ENCODE measurements around the gene GARIN3. TPM values are rescaled to one million over a fixed set of nuclear protein-coding genes. Genes with fewer than 3 reads are reported as not detected.
A peak's percentile ranks its signal among the peaks of the same experiment; 100 is the strongest.

Gene GARIN3
- polyA plus RNA-seq, 1 experiment: not detected

- no peak for DNase-seq (ENCODE audit: low read depth, low spot score)
- POLR2A ChIA-PET: no interaction called here
- Histone ChIP-seq H3K27ac (ENCODE audit: low read depth, low read length) (no peak overlapping the region), H3K4me3 (ENCODE audit: low read depth, low read length) (no peak overlapping the region), H3K27me3 (ENCODE audit: control insufficient read depth, insufficient read depth, low read length) (no peaks in the 10 kb centered on the region), H3K9me3 (ENCODE audit: control insufficient read depth, insufficient read depth, low read length) (no peaks in the 10 kb centered on the region)
- CTCF ChIA-PET: no interaction called here
- TF ChIP-seq CTCF (IDR thresholded peaks at IDR 0.05; ENCODE audit: low read depth, low read length): no peak
These were observed 6.8 kb downstream of the GARIN3 start for GRCh38 chr5:157159209-157159751.

- CTCF ChIA-PET: interaction anchor here (0.6 to 2.2 kb wide), 3 partner anchors 9 to 1195 kb away, joined by 3 to 16 read pairs (median 3); no protein-coding TSS in a partner anchor
- H3K4me3 ChIP-seq (ENCODE audit: low read depth, low read length): no peak overlapping the region
These were observed 8.7 kb downstream of the GARIN3 start for GRCh38 chr5:157157293-157157891.

GRCh38 chr5:157155297-157155696 is 10.8 kb downstream of the GARIN3 start:
- ChIA-PET CTCF (no interaction called here), POLR2A (no interaction called here)
- Histone ChIP-seq H3K27ac (ENCODE audit: low read depth, low read length) (no peak overlapping the region), H3K4me3 (ENCODE audit: low read depth, low read length) (no peak overlapping the region), H3K27me3 (ENCODE audit: control insufficient read depth, insufficient read depth, low read length) (no peaks in the 10 kb centered on the region), H3K9me3 (ENCODE audit: control insufficient read depth, insufficient read depth, low read length) (no peaks in the 10 kb centered on the region)
- DNase-seq (ENCODE audit: low read depth, low spot score): no peak
- TF ChIP-seq CTCF (IDR thresholded peaks at IDR 0.05; ENCODE audit: low read depth, low read length): no peak

More at GRCh38 chr5:157157293-157157891, 8.7 kb downstream of the GARIN3 start:
- H3K9me3 ChIP-seq (ENCODE audit: control insufficient read depth, insufficient read depth, low read length): no peaks in the 10 kb centered on the region
- POLR2A ChIA-PET: no interaction called here
- no peaks in the 10 kb centered on the region for H3K27me3 ChIP-seq (ENCODE audit: control insufficient read depth, insufficient read depth, low read length)
- no peak for DNase-seq (ENCODE audit: low read depth, low spot score)
- H3K27ac ChIP-seq (ENCODE audit: low read depth, low read length): no peak overlapping the region
- no peak for TF ChIP-seq CTCF (IDR thresholded peaks at IDR 0.05; ENCODE audit: low read depth, low read length)

- ChIA-PET POLR2A (no interaction called here), CTCF (no interaction called here)
- TF ChIP-seq CTCF (IDR thresholded peaks at IDR 0.05; ENCODE audit: low read depth, low read length): no peak
These were observed 15.1 kb downstream of the GARIN3 start for GRCh38 chr5:157150995-157151394.

GRCh38 chr5:157148734-157149615 is 17.1 kb downstream of the GARIN3 start:
- DNase-seq (ENCODE audit: low read depth, low spot score): no peak
- H3K9me3 ChIP-seq (ENCODE audit: control insufficient read depth, insufficient read depth, low read length): no peaks in the 10 kb centered on the region
- peak; percentile 95 for TF ChIP-seq CTCF (IDR thresholded peaks at IDR 0.05; ENCODE audit: low read depth, low read length)
- no peak overlapping the region for H3K27ac ChIP-seq (ENCODE audit: low read depth, low read length)
- H3K27me3 ChIP-seq (ENCODE audit: control insufficient read depth, insufficient read depth, low read length): no peaks in the 10 kb centered on the region
- H3K4me3 ChIP-seq (ENCODE audit: low read depth, low read length): no peak overlapping the region
- POLR2A ChIA-PET: no interaction called here
- CTCF ChIA-PET: interaction anchor here (0.5 to 2.5 kb wide), 20 partner anchors 9 to 594 kb away, joined by 3 to 16 read pairs (median 6); partner anchors contain the start of genes LSM11 and THG1L

More at GRCh38 chr5:157150995-157151394, 15.1 kb downstream of the GARIN3 start:
- no peak for DNase-seq (ENCODE audit: low read depth, low spot score)
- H3K27ac ChIP-seq (ENCODE audit: low read depth, low read length): no peak overlapping the region
- no peaks in the 10 kb centered on the region for H3K27me3 ChIP-seq (ENCODE audit: control insufficient read depth, insufficient read depth, low read length)
- no peaks in the 10 kb centered on the region for H3K9me3 ChIP-seq (ENCODE audit: control insufficient read depth, insufficient read depth, low read length)
- H3K4me3 ChIP-seq (ENCODE audit: low read depth, low read length): no peak overlapping the region

Measured in AG04450 (cell line).